Astrocyte (in vitro differentiated cells and primary cell): Measurements from ENCODE around the gene ATP6V0D1. TPM values are rescaled to one million over a fixed set of nuclear protein-coding genes. Genes with fewer than 3 reads are reported as not detected.
A peak's percentile ranks its signal among the peaks of the same experiment; 100 is the strongest.
"Not testable (repeated sequence)": the region's sequence is repeated elsewhere in the genome, so short reads cannot be mapped to it uniquely, and the experiment has no call there.

Source experiments
- DNase-seq: peaks from one replicate; pipeline ENCODE4 v3.0.0-alpha.2; 2010; ENCODE audit warnings: low read depth
- FAIRE-seq: peaks from 2 replicates; lab custom pipeline; 2011; peaks lifted over from hg19 to GRCh38; lab: Jason Lieb, UNC
- H2AFZ ChIP-seq: 2 replicates; pipeline ENCODE4 v1.6.0; 2012; ENCODE audit warnings: low read depth, low read length, inconsistent platforms
- H3K27ac ChIP-seq: 2 replicates; pipeline ENCODE4 v1.5.1; 2011; ENCODE audit warnings: low read depth, low read length, inconsistent platforms
- H3K27me3 ChIP-seq: 2 replicates; pipeline ENCODE4 v1.6.0; 2011; ENCODE audit warnings: low read length, inconsistent platforms; ENCODE audit not compliant: insufficient read depth
- H3K36me3 ChIP-seq: 2 replicates; pipeline ENCODE4 v1.5.1; 2011; ENCODE audit warnings: low read length, inconsistent platforms; ENCODE audit not compliant: insufficient read depth
- H3K4me1 ChIP-seq: 2 replicates; pipeline ENCODE4 v1.5.1; 2011; ENCODE audit warnings: low read length, inconsistent platforms; ENCODE audit not compliant: insufficient read depth
- H3K4me2 ChIP-seq: 2 replicates; pipeline ENCODE4 v1.6.0; 2012; ENCODE audit warnings: low read length, inconsistent platforms
- H3K4me3 ChIP-seq: 2 replicates; pipeline ENCODE4 v1.5.1; 2011; ENCODE audit warnings: low read depth, mild to moderate bottlenecking, low read length, inconsistent platforms; ENCODE audit not compliant: insufficient read depth
- H3K79me2 ChIP-seq: 2 replicates; pipeline ENCODE4 v1.6.0; 2012; ENCODE audit warnings: mild to moderate bottlenecking, low read length, inconsistent platforms; ENCODE audit not compliant: insufficient read depth
- H3K9ac ChIP-seq: 2 replicates; pipeline ENCODE4 v1.6.0; 2012; ENCODE audit warnings: mild to moderate bottlenecking, low read length, inconsistent platforms
- H3K9me3 ChIP-seq: 2 replicates; pipeline ENCODE4 v1.5.1; 2012; ENCODE audit warnings: low read depth, mild to moderate bottlenecking, low read length, inconsistent platforms; ENCODE audit not compliant: insufficient read depth
- H4K20me1 ChIP-seq: 2 replicates; pipeline ENCODE4 v1.6.0; 2012; ENCODE audit warnings: low read length, inconsistent platforms; ENCODE audit not compliant: insufficient read depth
- H3K27ac Mint-ChIP-seq: one replicate; pipeline ENCODE4 v1.8.0; 2021; ENCODE audit warnings: mild to moderate bottlenecking, mixed read lengths; ENCODE audit not compliant: unreplicated experiment
- H3K27me3 Mint-ChIP-seq: one replicate; pipeline ENCODE4 v1.8.0; 2021; ENCODE audit warnings: low read depth, mixed read lengths; ENCODE audit not compliant: unreplicated experiment
- H3K36me3 Mint-ChIP-seq: one replicate; pipeline ENCODE4 v1.8.0; 2021; ENCODE audit warnings: low read depth, mixed read lengths; ENCODE audit not compliant: unreplicated experiment
- H3K4me1 Mint-ChIP-seq: one replicate; pipeline ENCODE4 v1.8.0; 2021; ENCODE audit warnings: low read depth, mixed read lengths; ENCODE audit not compliant: unreplicated experiment
- H3K4me3 Mint-ChIP-seq: one replicate; pipeline ENCODE4 v1.8.0; 2021; ENCODE audit warnings: mild to moderate bottlenecking, moderate library complexity, mixed read lengths; ENCODE audit not compliant: unreplicated experiment
- H3K9me3 Mint-ChIP-seq: one replicate; pipeline ENCODE4 v1.8.0; 2021; ENCODE audit warnings: mild to moderate bottlenecking, mixed read lengths; ENCODE audit not compliant: unreplicated experiment
- EZH2 ChIP-seq: IDR thresholded peaks from 2 replicates; pipeline ENCODE4 v1.6.1; 2012; ENCODE audit warnings: mild to moderate bottlenecking, low read length, inconsistent platforms; ENCODE audit not compliant: insufficient read depth
- total RNA-seq: library from RNA; stranded (reverse); gene quantifications from 2 replicates; pipeline ENCODE4 v1.2.1, GENCODE V29; 2021
- TF ChIP-seq, protein P1 (sequence below): IDR thresholded peaks from 2 replicates; pipeline ENCODE4 v1.5.1; 2011; ENCODE audit warnings: low read depth, mild to moderate bottlenecking, inconsistent platforms, low read length, moderate library complexity; ENCODE audit not compliant: insufficient read depth

ATP6V0D1 gene
- total RNA-seq, 1 donor from 2014 or later: 114 TPM

DNA sequence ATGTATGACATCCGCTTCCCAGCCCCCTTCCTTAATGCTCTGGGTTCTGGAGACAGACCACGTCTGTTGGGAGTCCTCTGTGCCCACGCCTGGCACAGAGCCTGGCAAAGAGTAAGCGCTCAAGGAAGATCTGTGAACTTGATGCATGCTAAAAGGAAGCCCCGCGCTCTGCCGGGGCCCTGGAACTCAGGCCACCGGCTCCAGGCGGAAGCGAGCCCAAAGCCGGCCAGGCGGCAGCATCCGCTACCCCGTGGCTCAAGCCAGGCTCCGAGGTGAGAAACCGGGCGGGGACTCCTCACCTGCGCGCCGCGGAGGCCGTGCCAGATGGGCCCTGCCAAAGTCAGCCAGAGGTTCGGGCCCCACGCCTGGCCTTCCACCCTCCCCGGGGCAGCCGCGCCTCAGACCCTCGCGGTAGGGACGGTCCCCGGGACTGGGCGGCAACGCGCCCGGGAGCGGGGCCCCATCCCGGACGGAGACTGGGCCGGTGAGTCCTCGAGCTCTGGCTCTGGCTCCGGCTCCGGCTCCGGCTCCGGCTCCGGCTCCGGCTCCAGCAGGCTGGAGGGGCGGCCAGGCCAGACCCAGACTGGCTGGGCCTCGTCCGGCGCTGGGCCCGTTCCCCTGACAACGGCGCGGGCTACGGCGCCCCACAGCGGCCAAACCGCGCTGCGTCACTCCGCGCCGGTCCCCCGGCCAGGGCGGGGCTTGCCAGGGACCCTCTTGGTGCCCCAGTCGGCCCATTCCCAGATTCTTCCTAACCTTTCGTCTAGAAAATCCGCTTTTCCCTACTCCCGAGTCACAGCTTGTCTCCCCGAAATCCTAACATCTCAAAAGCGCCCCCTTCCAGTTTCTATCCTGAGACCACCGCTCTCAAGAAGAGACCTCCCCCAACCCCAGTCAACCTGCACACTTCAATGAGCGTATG, 64.8 kb downstream of the ATP6V0D1 start, which contains the start of gene ZDHHC1:
Gene ZDHHC1 (minus strand): TSS at position 606 of the 922 bp plus-strand sequence. CDS start 8,702 bp downstream, outside the sequence.
- Histone ChIP-seq H3K9me3 (no peaks in the 10 kb centered on the region), H3K4me2 (peak within 1 kb of the TSS; percentile 89), H3K4me3 (peak within 1 kb of the TSS; percentile 70), H3K27ac (peak within 1 kb of the TSS; percentile 76), H3K4me1 (peaks cover 4% of the 10 kb centered on the region), H3K27me3 (no peaks in the 10 kb centered on the region), H4K20me1 (no peaks in the 10 kb centered on the region), H3K79me2 (no peaks in the 10 kb centered on the region), H3K36me3 (no peaks in the 10 kb centered on the region), H2AFZ (peak within 1 kb of the TSS; percentile 96), H3K9ac (peak within 1 kb of the TSS; percentile 92)
- H3K27me3 Mint-ChIP-seq: peaks cover 19% of the 10 kb centered on the region
- no peaks in the 10 kb centered on the region for H3K36me3 Mint-ChIP-seq
- TF ChIP-seq EZH2: no peak
- TF ChIP-seq, protein P1, sequence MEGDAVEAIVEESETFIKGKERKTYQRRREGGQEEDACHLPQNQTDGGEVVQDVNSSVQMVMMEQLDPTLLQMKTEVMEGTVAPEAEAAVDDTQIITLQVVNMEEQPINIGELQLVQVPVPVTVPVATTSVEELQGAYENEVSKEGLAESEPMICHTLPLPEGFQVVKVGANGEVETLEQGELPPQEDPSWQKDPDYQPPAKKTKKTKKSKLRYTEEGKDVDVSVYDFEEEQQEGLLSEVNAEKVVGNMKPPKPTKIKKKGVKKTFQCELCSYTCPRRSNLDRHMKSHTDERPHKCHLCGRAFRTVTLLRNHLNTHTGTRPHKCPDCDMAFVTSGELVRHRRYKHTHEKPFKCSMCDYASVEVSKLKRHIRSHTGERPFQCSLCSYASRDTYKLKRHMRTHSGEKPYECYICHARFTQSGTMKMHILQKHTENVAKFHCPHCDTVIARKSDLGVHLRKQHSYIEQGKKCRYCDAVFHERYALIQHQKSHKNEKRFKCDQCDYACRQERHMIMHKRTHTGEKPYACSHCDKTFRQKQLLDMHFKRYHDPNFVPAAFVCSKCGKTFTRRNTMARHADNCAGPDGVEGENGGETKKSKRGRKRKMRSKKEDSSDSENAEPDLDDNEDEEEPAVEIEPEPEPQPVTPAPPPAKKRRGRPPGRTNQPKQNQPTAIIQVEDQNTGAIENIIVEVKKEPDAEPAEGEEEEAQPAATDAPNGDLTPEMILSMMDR: peak; percentile 20
- FAIRE-seq (no peak), DNase-seq (peak; percentile 52)
- no peaks in the 10 kb centered on the region for H3K9me3 Mint-ChIP-seq
- peaks cover 7% of the 10 kb centered on the region for H3K4me1 Mint-ChIP-seq
- H3K27ac Mint-ChIP-seq: peak within 1 kb of the TSS; percentile 9
- H3K4me3 Mint-ChIP-seq: peak within 1 kb of the TSS; percentile 83

GRCh38 chr16:67415421-67415820, 65.5 kb downstream of the ATP6V0D1 start:
- not testable (repeated sequence) for H3K36me3 Mint-ChIP-seq, H3K9me3 ChIP-seq, H3K9me3 Mint-ChIP-seq, H3K79me2 ChIP-seq, FAIRE-seq, H3K27ac Mint-ChIP-seq, H3K27ac ChIP-seq, H3K4me1 Mint-ChIP-seq, H3K27me3 ChIP-seq, DNase-seq, H3K4me1 ChIP-seq, H3K36me3 ChIP-seq, H4K20me1 ChIP-seq
- Histone ChIP-seq H3K4me3 (peak overlapping the region; percentile 70), H2AFZ (peak overlapping the region; percentile 96), H3K9ac (peak overlapping the region; percentile 92), H3K4me2 (peak overlapping the region; percentile 89)
- Mint-ChIP-seq H3K4me3 (peak overlapping the region; percentile 83), H3K27me3 (peaks cover 16% of the 10 kb centered on the region)

DNA sequence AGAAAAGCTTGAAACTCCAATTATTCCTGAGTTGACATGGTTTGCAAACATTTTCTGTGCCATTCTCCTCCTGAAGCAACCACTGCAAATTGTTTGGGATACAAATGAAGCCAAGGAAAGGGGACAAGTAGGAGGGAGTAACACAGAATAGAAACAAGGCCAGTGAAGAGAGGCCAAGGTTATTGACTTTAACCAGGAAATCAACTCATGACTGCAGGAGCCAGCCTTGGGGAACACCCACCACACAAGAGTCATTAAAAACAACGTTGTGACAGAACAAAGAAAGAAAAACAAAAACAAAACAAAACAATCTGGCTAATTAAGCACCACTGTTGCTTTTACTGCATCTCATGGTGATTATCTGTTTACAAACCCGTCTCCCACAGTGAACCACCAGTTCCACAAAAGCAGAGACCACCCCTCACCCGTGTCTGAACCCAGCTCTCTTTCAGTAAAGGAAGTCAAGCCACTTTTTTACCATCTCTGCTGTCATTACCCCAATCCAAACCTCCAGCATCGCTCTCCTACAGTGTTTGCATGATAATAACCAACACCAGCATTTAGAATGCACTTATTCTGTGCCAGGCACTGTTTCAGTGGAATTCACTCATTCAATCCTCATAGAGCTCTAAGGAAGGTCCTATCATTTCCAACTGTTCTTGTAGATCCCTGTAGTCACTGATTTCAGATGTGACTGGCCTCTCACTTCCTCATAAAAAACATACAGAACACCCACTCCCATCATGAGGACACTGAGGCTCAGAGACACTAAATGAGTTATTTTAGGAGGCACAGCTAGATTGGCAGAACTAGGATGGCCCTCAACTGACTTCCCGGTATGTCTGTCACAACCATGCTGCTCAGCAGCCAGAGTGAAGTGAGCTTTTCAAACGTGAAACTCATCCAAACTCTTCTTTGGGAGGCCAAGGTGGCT, 66.7 kb downstream of the ATP6V0D1 start:
- no peaks in the 10 kb centered on the region for H3K9me3 Mint-ChIP-seq
- Histone ChIP-seq H3K27ac (no peak overlapping the region), H3K4me3 (no peak overlapping the region), H3K4me2 (no peak overlapping the region), H2AFZ (no peak overlapping the region), H3K36me3 (no peaks in the 10 kb centered on the region), H3K9ac (no peak overlapping the region), H3K4me1 (peaks cover 4% of the 10 kb centered on the region), H3K79me2 (no peaks in the 10 kb centered on the region), H4K20me1 (no peaks in the 10 kb centered on the region), H3K27me3 (no peaks in the 10 kb centered on the region), H3K9me3 (no peaks in the 10 kb centered on the region)
- peaks cover 7% of the 10 kb centered on the region for H3K4me1 Mint-ChIP-seq
- no peak overlapping the region for H3K4me3 Mint-ChIP-seq
- H3K36me3 Mint-ChIP-seq: no peaks in the 10 kb centered on the region
- H3K27ac Mint-ChIP-seq: no peak overlapping the region
- H3K27me3 Mint-ChIP-seq: peaks cover 14% of the 10 kb centered on the region
- TF ChIP-seq, protein P1: no peak
- no peak for TF ChIP-seq EZH2
- FAIRE-seq (no peak), DNase-seq (no peak)
